Natural killer cell (primary cell): ENCODE results near the gene ARFGAP3. TPM values are rescaled to one million over a fixed set of nuclear protein-coding genes. Genes with fewer than 3 reads are reported as not detected.
A peak's percentile ranks its signal among the peaks of the same experiment; 100 is the strongest.

Experiments used
- ATAC-seq, 3 donors: fragments of 150-1000 bp in 2 of 3; fragments of 200-7000 bp in 1 of 3; cut with Tn5 transposase; 1 replicate in 1 of 3; 2 replicates in 2 of 3; pipeline ENCODE4 v1.10.0; 2021; ENCODE audit warnings: mild to moderate bottlenecking in 2 of 3, moderate library complexity in 2 of 3
- DNase-seq, 2 donors: peaks; one replicate each; pipeline versions ENCODE4 v3.0.0 to v3.0.0-alpha.2; 2013 to 2021; ENCODE audit warnings: mixed read lengths in 1 of 2
- H3K27ac ChIP-seq: one replicate; pipeline ENCODE4 v1.5.1; 2013; ENCODE audit warnings: mild to moderate bottlenecking, low read length
- H3K27me3 ChIP-seq: one replicate; pipeline ENCODE4 v1.6.1; 2013; ENCODE audit warnings: low read length; ENCODE audit not compliant: control insufficient read depth, insufficient read depth
- H3K36me3 ChIP-seq: one replicate; pipeline ENCODE4 v1.6.1; 2013; ENCODE audit warnings: low read length; ENCODE audit not compliant: control insufficient read depth, insufficient read depth
- H3K4me1 ChIP-seq: one replicate; pipeline ENCODE4 v1.6.1; 2013; ENCODE audit warnings: low read length; ENCODE audit not compliant: control insufficient read depth, insufficient read depth
- H3K4me3 ChIP-seq: one replicate; pipeline ENCODE4 v1.5.1; 2013; ENCODE audit warnings: low read length
- H3K9me3 ChIP-seq: one replicate; pipeline ENCODE4 v1.6.1; 2013; ENCODE audit warnings: low read length; ENCODE audit not compliant: control insufficient read depth, insufficient read depth
- H3K27ac Mint-ChIP-seq, 2 donors: one replicate each; pipeline ENCODE4 v1.8.0; 2022; ENCODE audit warnings: mild to moderate bottlenecking in 2 of 2, mixed read lengths in 2 of 2, moderate library complexity in 1 of 2
- H3K27me3 Mint-ChIP-seq, 2 donors: one replicate each; pipeline ENCODE4 v1.8.0; 2022; ENCODE audit warnings: low read depth in 2 of 2, mixed read lengths in 2 of 2
- H3K36me3 Mint-ChIP-seq: one replicate; pipeline ENCODE4 v1.8.0; 2022; ENCODE audit warnings: mixed read lengths
- H3K4me1 Mint-ChIP-seq, 2 donors: one replicate each; pipeline ENCODE4 v1.8.0; 2022; ENCODE audit warnings: mixed read lengths in 2 of 2
- H3K4me3 Mint-ChIP-seq: one replicate; pipeline ENCODE4 v1.8.0; 2022; ENCODE audit warnings: mild to moderate bottlenecking, moderate library complexity, mixed read lengths
- H3K9me3 Mint-ChIP-seq, 2 donors: one replicate each; pipeline ENCODE4 v1.8.0; 2022; ENCODE audit warnings: mixed read lengths in 2 of 2
- CTCF ChIP-seq: fragments of 200-600 bp; IDR thresholded peaks from one replicate; pipeline ENCODE4 v1.8.0; 2022; ENCODE audit warnings: antibody characterized with exemption
- WGBS: methylation state at CpG from one replicate; pipeline ENCODE4 v1.1.7; 2013; ENCODE audit warnings: missing lambda C conversion rate; ENCODE audit not compliant: insufficient coverage; 5-methylcytosine and 5-hydroxymethylcytosine counted together
- intact Hi-C: fragments of 100-400 bp; cut with micrococcal nuclease; formaldehyde crosslinking; loops from one replicate; pipeline ENCODE4 v1.14.2; 2022
- total RNA-seq, 4 donors: library from RNA; stranded (reverse); fragments of 120-200 nt in 1 of 4; gene quantifications; one replicate each; pipeline versions ENCODE4 v1.2.3 to v1.2.4, GENCODE V29; 2013 to 2022

The ARFGAP3 gene
- total RNA-seq, 3 donors from 2014 or later (not counting 1 experiment from before 2014, with no cell fraction given) = 46.3 to 58.0 (median 53.8) TPM

- DNase-seq = peak in 1 of 2 donors; percentile 57
Observed at GRCh38 chr22:42820045-42820763, 36.9 kb downstream of the ARFGAP3 start.

GRCh38 chr22:42819412-42820044, 37.5 kb downstream of the ARFGAP3 start:
- H3K36me3 ChIP-seq = peaks cover 48% of the 10 kb centered on the region
- H3K4me1 ChIP-seq = no peaks in the 10 kb centered on the region
- no peaks in the 10 kb centered on the region for H3K9me3 Mint-ChIP-seq
- no peak overlapping the region for H3K4me3 ChIP-seq
- no peak for TF ChIP-seq CTCF
- H3K36me3 Mint-ChIP-seq = peaks cover 22% of the 10 kb centered on the region
- no peaks in the 10 kb centered on the region for H3K9me3 ChIP-seq
- H3K4me1 Mint-ChIP-seq = peaks cover 13 to 15% of the 10 kb centered on the region in 2 donors
- no peak for DNase-seq
- no peak overlapping the region for H3K4me3 Mint-ChIP-seq
- intact Hi-C loops = loop anchor here (1.0 to 10.0 kb wide), 2 partner anchors 39 to 155 kb away; no protein-coding TSS in a partner anchor
- no peaks in the 10 kb centered on the region for H3K27me3 Mint-ChIP-seq
- no peak for ATAC-seq
- WGBS = 87% methylated on average over 7 of the region's 9 CpGs
- no peaks in the 10 kb centered on the region for H3K27me3 ChIP-seq
- H3K27ac Mint-ChIP-seq = no peak overlapping the region
- H3K27ac ChIP-seq = no peak overlapping the region

More at GRCh38 chr22:42820045-42820763, 36.9 kb downstream of the ARFGAP3 start:
- H3K36me3 Mint-ChIP-seq = peaks cover 22% of the 10 kb centered on the region
- peaks cover 13 to 15% of the 10 kb centered on the region in 2 donors for H3K4me1 Mint-ChIP-seq
- no peak overlapping the region for H3K4me3 ChIP-seq
- H3K9me3 Mint-ChIP-seq = no peaks in the 10 kb centered on the region
- H3K27me3 Mint-ChIP-seq = no peaks in the 10 kb centered on the region
- peak; percentile 52 for TF ChIP-seq CTCF
- intact Hi-C loops = loop anchor here (1.0 to 10.0 kb wide), 2 partner anchors 40 to 155 kb away; no protein-coding TSS in a partner anchor
- no peak overlapping the region for H3K4me3 Mint-ChIP-seq
- 74% methylated on average over 9 of the region's 9 CpGs for WGBS
- peak overlapping the region in 1 of 2 donors; percentile 31 for H3K27ac Mint-ChIP-seq
- H3K27me3 ChIP-seq = no peaks in the 10 kb centered on the region
- no peak overlapping the region for H3K27ac ChIP-seq
- H3K36me3 ChIP-seq = peaks cover 47% of the 10 kb centered on the region
- peak in 2 of 3 donors; percentile 42 to 46 for ATAC-seq
- no peaks in the 10 kb centered on the region for H3K4me1 ChIP-seq
- H3K9me3 ChIP-seq = no peaks in the 10 kb centered on the region

GRCh38 chr22:42817556-42817955, 39.5 kb downstream of the ARFGAP3 start:
- Histone ChIP-seq H3K27me3 (no peaks in the 10 kb centered on the region), H3K4me1 (no peaks in the 10 kb centered on the region), H3K36me3 (peaks cover 46% of the 10 kb centered on the region), H3K27ac (no peak overlapping the region), H3K4me3 (no peak overlapping the region), H3K9me3 (no peaks in the 10 kb centered on the region)
- no peak for TF ChIP-seq CTCF
- intact Hi-C loops = no loop called here
- Mint-ChIP-seq H3K36me3 (peaks cover 29% of the 10 kb centered on the region), H3K9me3 (no peaks in the 10 kb centered on the region), H3K27ac (no peak overlapping the region), H3K4me1 (peaks cover 13 to 19% of the 10 kb centered on the region in 2 donors), H3K27me3 (no peaks in the 10 kb centered on the region), H3K4me3 (no peak overlapping the region)
- 100% methylated on average over 3 of the region's 3 CpGs for WGBS
- DNase-seq (no peak), ATAC-seq (no peak)
